ENCODE results near the gene THAP6.

Gene THAP6, protein sequence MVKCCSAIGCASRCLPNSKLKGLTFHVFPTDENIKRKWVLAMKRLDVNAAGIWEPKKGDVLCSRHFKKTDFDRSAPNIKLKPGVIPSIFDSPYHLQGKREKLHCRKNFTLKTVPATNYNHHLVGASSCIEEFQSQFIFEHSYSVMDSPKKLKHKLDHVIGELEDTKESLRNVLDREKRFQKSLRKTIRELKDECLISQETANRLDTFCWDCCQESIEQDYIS

GRCh38 chr4:75514131-75514948 is at the start of gene THAP6, which contains the start of gene RCHY1:
Gene THAP6, plus strand, starts transcription at chr4:75514473. Its CDS starts 980 bp downstream, at chr4:75515453.
Gene RCHY1, minus strand, starts transcription at chr4:75514403. Its CDS starts 117 bp downstream, at chr4:75514286.
- H3K36me3 ChIP-seq = peaks cover 10 to 21% (median 11%) of the 10 kb centered on the region in 3 donors
- peaks cover 0 to 54% (median 27%) of the 10 kb centered on the region in 4 donors for H3K4me1 ChIP-seq
- intact Hi-C loops (cut with DNase I; ENCODE audit: low total_unique reads) = loop anchor here (2.0 kb wide), 1 partner anchor 580 kb away; no protein-coding TSS in a partner anchor
- no peaks in the 10 kb centered on the region for H3K9me3 ChIP-seq
- peak within 1 kb of the TSS; percentile 91 to 98 for H3K27ac ChIP-seq
- H3K27me3 ChIP-seq = no peaks in the 10 kb centered on the region
- H3K4me3 ChIP-seq = peak within 1 kb of the TSS; percentile 63 to 93
- peak in 1 of 2 experiments; percentile 36 for TF ChIP-seq CTCF (IDR thresholded peaks at IDR 0.05)
- peak; percentile 97 for DNase-seq

GRCh38 chr4:75469896-75470295 is 44.4 kb upstream of the THAP6 start:
- no peak overlapping the region for H3K27ac ChIP-seq
- intact Hi-C loops (cut with DNase I; ENCODE audit: low total_unique reads) = no loop called here
- H3K4me3 ChIP-seq = no peak overlapping the region
- no peaks in the 10 kb centered on the region for H3K9me3 ChIP-seq
- DNase-seq = no peak
- TF ChIP-seq CTCF (IDR thresholded peaks at IDR 0.05) = no peak
- no peaks in the 10 kb centered on the region for H3K36me3 ChIP-seq
- no peaks in the 10 kb centered on the region for H3K4me1 ChIP-seq
- H3K27me3 ChIP-seq = no peaks in the 10 kb centered on the region

GRCh38 chr4:75470738-75471137 is 43.5 kb upstream of the THAP6 start:
- Histone ChIP-seq H3K9me3 (no peaks in the 10 kb centered on the region), H3K27me3 (no peaks in the 10 kb centered on the region), H3K4me1 (no peaks in the 10 kb centered on the region), H3K4me3 (no peak overlapping the region), H3K36me3 (no peaks in the 10 kb centered on the region), H3K27ac (no peak overlapping the region)
- no peak for TF ChIP-seq CTCF (IDR thresholded peaks at IDR 0.05)
- intact Hi-C loops (cut with DNase I; ENCODE audit: low total_unique reads) = no loop called here
- no peak for DNase-seq

- intact Hi-C loops (cut with DNase I; ENCODE audit: low total_unique reads) = no loop called here
- no peak overlapping the region for H3K4me3 ChIP-seq
Measured at GRCh38 chr4:75477201-75477600, 37.1 kb upstream of the THAP6 start.

DNA sequence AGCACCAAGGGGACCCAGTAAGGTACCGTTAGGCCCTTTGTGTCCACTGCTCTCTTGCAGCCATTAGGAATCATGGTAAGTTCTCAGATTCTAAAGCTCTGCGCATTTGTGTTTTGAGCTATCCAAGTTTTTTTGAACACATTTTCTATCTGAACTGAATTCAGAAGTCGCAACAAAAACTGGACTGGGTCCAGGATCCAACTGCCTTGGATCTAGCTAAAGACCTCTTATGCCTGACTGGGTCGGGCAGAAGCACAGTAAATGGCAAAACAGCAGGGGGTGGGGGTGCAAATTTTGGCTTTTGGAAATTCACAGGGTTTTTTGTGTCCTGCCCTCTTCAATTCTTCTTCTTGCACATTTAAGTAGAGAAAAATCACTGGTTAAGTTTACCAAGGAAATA is 30.1 kb upstream of the THAP6 start:
- intact Hi-C loops (cut with DNase I; ENCODE audit: low total_unique reads) = no loop called here
- TF ChIP-seq CTCF (IDR thresholded peaks at IDR 0.05) = no peak
- Histone ChIP-seq H3K4me3 (no peak overlapping the region), H3K27ac (peak overlapping the region in 1 of 2 donors; percentile 34), H3K27me3 (no peaks in the 10 kb centered on the region), H3K4me1 (peaks cover 0 to 17% (median 0%) of the 10 kb centered on the region in 4 donors), H3K36me3 (peaks cover 23 to 56% (median 42%) of the 10 kb centered on the region in 3 donors), H3K9me3 (no peaks in the 10 kb centered on the region)
- no peak for DNase-seq

More at GRCh38 chr4:75477201-75477600, 37.1 kb upstream of the THAP6 start:
- Histone ChIP-seq H3K9me3 (no peaks in the 10 kb centered on the region), H3K27ac (no peak overlapping the region), H3K4me1 (peaks cover 0 to 7% (median 0%) of the 10 kb centered on the region in 4 donors), H3K27me3 (no peaks in the 10 kb centered on the region), H3K36me3 (peaks cover 21 to 36% (median 30%) of the 10 kb centered on the region in 3 donors)
- DNase-seq = no peak
- TF ChIP-seq CTCF (IDR thresholded peaks at IDR 0.05) = no peak
